GM04504 (cell line): ENCODE results near the gene PECR.

ENCODE experiments used
- DNase-seq: peaks from one replicate; pipeline ENCODE4 v3.0.0-alpha.2; 2012; ENCODE audit warnings: low read depth

PECR gene

GRCh38 chr2:216071111-216071851 lies 10.3 kb downstream of the PECR start:
- no peak for DNase-seq

- DNase-seq: no peak
Observed at GRCh38 chr2:216070195-216070594, 11.4 kb downstream of the PECR start.

GRCh38 chr2:216069028-216069427 lies 12.6 kb downstream of the PECR start:
- no peak for DNase-seq

- no peak for DNase-seq
Observed at GRCh38 chr2:216066230-216066629, 15.4 kb downstream of the PECR start.

GRCh38 chr2:216064665-216065064 lies 16.9 kb downstream of the PECR start:
- no peak for DNase-seq

- no peak for DNase-seq
Observed at GRCh38 chr2:216064014-216064630, 17.5 kb downstream of the PECR start.

GRCh38 chr2:216059233-216059834 lies 22.3 kb downstream of the PECR start:
- DNase-seq: no peak

- peak; percentile 33 for DNase-seq
Observed at GRCh38 chr2:216057688-216058193, 23.9 kb downstream of the PECR start.

GRCh38 chr2:216056739-216057138 lies 24.9 kb downstream of the PECR start:
- no peak for DNase-seq

- DNase-seq: no peak
Observed at GRCh38 chr2:216055680-216056079, 25.9 kb downstream of the PECR start.

GRCh38 chr2:216052420-216052819 lies 29.2 kb downstream of the PECR start:
- no peak for DNase-seq

GRCh38 chr2:216051350-216051749 lies 30.3 kb downstream of the PECR start:
- DNase-seq: no peak

- DNase-seq: no peak
Observed at GRCh38 chr2:216049452-216049851, 32.2 kb downstream of the PECR start.

GRCh38 chr2:216047397-216047796 lies 34.2 kb downstream of the PECR start:
- DNase-seq: no peak

GRCh38 chr2:216044883-216045486 lies 36.6 kb downstream of the PECR start:
- no peak for DNase-seq

GRCh38 chr2:216043949-216044348 lies 37.7 kb downstream of the PECR start:
- DNase-seq: no peak

GRCh38 chr2:216041438-216041837 lies 40.2 kb downstream of the PECR start:
- DNase-seq: no peak

GRCh38 chr2:216039918-216040317 lies 41.7 kb downstream of the PECR start:
- no peak for DNase-seq

- DNase-seq: no peak
Observed at GRCh38 chr2:216034065-216034464, 47.5 kb downstream of the PECR start.

GRCh38 chr2:216033403-216033802 lies 48.2 kb downstream of the PECR start:
- DNase-seq: no peak

- DNase-seq: peak; percentile 43
Observed at GRCh38 chr2:216031960-216032689, 49.5 kb downstream of the PECR start.

GRCh38 chr2:216030216-216030615 lies 51.4 kb downstream of the PECR start:
- no peak for DNase-seq
